GM19395 (cell line): Measurements from ENCODE around the gene CKB.
"Not testable (repeated sequence)": the region's sequence is repeated elsewhere in the genome, so short reads cannot be mapped to it uniquely, and the experiment has no call there.

Source experiments
- ATAC-seq: cut with Tn5 transposase; IDR thresholded peaks from one replicate; pipeline ENCODE4 v1.9.1; 2021; ENCODE audit warnings: mild to moderate bottlenecking, moderate library complexity; ENCODE audit not compliant: unreplicated experiment

CKB gene

DNA sequence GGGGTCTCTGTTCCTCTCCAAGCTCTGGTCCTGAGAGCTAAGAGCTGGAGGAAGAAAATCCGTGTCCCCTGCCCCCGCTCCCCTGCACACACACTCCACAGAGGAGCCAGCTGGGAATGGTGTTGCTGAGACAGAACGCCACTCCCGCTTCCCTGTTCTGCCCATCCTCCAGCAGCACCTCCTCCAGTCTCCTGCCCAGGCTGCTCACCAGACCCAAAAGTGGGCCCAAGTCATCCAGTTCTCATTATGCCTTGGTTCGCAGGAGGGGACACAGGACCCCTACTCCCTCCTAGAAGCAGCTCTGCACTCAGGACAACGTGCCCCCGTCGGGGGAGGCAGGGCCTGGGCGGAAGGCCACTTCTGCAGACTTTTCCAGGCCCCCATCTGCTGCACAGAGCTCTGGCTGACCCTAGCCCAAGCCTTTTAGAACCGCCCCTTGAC is 5.5 kb upstream of the CKB start:
- ATAC-seq: no peak

- ATAC-seq: peak; percentile 61
Measured at GRCh38 chr14:103527408-103528145, 4.9 kb upstream of the CKB start.

DNA sequence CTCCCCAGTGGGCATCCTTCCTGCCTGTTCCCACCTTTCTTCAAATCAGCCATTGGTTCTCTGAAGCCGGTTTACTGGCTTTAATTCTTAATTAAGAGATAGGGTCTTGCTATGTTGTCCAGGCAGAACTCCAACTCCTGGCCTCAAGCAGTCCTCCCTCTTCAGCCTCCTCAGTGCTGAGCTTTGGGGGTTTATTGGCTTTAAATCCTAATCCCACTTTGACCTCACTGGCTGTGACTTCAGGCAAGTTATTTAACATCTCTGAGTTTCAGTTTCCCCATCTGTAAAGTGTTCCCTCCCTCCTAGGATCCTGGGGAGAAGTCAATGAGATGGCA is 4.3 kb upstream of the CKB start:
- no peak for ATAC-seq

DNA sequence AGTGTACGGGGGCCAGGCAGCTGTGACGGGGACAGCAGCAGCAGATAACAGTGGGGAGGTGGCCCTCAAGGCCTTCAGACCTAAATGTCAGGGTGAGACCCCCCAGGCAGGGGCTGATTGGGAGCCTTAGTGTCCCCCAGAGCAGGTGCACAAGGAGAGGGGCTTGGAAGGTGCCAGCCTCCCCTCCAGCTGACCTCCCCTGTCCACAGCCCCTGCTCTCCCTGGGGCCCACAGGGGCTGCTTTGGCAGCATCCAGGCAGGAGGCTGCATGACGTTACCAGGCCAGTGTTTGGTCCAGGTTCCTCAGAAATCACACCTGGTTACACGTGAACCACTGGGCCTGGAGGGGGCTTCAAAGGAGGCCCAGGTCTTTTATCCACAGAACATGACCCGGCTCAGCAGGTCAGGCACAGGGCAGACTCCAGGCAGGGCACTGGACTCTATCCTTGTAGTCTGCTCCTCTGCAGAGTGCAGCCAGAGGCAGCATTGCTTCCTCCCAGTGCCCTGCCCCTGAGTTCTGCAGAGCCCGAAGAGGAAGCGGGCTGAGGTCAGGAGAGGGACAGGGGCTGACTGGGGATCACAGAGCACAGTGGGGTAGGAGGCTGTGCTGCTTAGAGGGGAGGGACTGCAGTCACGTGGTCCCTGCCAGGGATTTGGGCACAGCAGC is 3.8 kb upstream of the CKB start:
- ATAC-seq: no peak

GRCh38 chr14:103525430-103526246 is 3.0 kb upstream of the CKB start:
- not testable (repeated sequence) for ATAC-seq

DNA sequence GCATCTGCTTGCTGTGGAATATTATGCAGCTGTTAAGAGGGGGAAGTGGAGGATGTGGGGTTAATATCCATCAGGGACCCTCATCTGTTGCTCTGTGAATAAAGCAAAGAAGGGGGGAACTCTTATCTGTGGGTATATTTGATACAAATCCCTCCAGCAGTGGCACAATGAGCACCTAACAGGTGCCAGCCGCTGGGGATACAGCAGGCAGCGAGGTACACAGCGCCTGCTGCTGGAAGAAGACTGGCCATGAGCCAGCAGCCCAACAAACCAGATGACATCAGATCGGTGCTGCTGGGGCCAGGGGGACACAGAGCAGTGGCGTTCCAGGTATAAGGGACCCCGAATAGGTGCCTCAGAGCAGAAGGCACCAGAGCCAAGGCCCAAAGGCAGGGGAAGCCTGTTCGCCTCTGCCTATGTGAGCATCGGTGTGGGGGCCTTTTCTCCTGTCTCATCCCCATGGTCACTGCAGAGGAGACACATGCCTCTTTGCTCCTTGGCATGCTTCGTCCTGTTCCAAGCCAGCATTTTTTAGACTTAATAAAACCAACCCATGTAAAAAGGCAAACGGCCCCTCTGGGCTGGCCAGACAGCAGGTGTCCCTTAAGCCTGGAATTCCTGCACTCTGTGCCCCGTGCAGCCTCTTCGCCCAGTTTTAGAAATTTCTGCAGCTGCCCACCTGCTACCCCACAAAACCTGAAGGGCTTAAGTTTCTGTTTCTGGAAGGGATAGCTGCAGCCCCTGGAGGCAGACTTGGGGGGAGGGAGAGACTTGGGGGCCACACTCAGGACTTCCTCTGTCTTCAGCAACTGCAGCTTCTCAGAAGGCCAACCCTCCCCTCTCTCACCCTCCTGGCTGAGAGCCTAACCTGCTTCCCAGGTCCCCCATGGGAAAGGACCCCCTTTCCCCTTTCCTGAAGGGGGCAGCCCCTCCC is 1.6 kb upstream of the CKB start:
- no peak for ATAC-seq

- ATAC-seq: no peak
Measured at GRCh38 chr14:103523575-103523954, 935 bp upstream of the CKB start.

DNA sequence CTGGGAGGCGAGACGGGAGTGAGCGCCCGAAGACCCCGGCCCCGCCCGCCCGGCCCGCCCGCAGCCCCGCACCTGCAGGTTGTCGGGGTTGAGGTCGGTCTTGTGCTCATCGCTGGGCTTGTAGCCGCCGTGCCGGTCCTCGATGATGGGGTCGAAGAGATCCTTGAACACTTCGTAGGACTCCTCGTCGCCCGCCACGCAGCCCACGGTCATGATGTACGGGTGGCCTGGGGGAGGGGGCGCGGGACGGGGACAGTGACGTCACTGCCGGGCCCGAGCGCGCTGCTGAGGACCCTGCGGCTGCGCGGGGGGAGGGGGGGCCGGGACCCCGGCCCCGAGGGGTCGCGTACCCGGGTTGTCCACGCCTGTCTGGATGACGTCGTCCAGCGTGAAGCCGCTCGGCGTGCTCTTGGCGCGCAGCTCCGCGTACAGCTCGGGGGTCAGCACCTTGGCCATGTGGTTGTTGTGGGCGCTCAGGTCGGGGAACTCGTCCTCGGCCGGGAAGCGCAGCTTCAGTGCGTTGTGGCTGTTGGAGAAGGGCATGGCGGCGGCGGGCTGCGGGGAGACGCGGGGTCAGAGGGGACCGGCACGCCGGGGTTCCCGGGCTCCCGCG is 573 bp downstream of the CKB start:
- ATAC-seq: no peak

DNA sequence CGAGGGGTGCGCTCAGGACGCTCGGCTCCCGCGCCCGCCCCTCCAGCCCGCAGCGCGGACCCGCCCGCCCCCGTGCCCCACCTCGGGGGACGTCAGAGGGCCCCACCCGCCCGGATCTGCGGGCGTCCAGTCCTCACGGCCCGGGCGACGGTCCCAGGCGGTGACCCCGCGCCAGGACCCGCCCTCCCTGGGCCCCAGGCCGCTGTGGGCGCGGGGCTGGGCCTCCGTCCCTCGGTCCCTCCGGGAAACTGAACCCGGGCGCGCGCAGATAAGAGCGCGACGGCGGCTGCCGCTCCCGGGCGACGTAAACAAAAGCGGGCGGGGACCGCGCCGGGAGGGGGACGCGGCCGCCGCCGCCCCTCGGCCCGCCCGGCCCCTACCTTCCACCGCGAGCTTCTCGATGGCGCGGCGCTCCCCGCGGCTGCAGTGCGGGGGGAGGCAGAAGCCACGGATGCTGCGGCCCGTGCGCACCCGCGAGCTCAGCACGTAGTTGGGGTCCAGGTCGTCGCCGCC is 1.1 kb downstream of the CKB start:
- no peak for ATAC-seq

DNA sequence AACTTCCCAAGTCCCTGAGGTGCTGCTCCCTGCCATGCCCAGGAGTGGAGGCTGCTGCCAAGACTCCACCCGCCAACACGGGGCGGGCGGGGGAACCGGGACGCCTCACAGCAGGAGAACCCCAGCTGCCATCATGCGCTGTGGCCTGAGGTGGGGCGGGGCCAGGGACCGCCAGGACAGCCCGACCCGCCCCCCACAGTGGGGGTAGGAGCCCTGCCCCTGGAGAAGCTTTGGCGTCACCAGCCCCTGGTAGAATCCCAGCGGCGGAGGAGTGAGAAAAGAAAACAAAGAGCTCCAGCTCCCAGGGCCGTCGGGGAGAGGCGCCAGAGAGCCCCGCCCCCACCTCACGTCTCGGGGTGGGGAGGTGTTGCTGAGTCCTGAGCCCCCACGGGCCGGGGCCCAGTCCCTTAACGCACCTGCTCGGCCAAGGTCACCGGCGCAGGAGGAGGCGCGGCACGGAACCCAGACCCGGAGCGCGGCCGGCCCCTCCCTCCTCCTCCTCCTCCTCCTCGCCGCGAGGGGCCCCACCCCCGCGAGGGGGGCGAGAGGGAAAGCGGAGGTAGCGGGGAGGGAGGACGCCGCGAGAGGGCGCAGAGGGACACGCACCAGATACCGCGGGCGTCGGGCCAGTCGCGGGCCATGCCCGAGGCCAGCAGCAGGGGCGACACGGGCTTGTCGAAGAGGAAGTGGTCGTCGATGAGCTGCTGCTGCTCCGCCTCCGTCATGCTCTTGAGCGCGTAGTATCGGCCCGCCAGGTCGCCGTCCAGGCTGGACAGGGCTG is 1.8 kb downstream of the CKB start:
- ATAC-seq: no peak

GRCh38 chr14:103520269-103520656 is 2.4 kb downstream of the CKB start:
- no peak for ATAC-seq

- no peak for ATAC-seq
Measured at GRCh38 chr14:103519837-103520212, 2.8 kb downstream of the CKB start.

DNA sequence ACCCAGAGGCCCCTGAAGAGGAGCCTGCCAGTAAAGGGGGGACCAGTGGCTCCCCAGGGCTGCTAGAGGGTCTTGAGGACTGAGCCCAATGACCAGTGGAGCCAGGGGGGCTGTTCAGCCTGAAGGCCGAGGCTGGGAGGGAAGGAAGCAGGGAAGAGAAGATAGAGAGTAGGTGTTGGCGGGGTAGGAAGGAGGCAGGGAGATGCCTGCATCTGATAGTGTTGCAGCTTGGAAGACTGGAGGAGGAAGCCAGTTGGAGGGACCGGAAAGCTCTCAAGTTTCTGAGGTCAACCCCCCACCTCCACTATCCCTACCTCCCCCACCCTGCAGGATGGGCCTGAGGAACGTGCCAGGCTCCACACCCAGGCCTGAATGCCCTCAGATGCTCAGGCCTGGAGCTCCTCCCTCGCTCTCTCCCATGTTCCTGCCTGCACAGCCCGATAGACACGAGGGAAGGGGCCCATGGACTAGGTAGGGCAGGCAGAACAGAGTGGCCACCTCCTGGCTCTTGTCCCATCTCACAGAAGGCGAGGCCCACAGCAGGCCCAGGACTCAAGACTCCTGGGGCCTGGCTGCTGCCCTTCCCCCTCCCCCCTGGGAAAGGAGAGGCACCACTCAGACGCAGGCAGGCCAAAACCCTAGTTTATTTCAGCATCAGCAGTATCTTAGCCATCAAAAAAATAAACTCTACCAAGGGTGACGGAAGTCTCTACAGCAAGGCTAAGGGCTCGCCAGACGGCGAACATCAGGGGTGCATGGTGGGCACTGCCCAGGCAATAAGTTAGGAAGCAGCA is 3.4 kb downstream of the CKB start:
- ATAC-seq: no peak

GRCh38 chr14:103518422-103519042 is 4.1 kb downstream of the CKB start:
- ATAC-seq: no peak

DNA sequence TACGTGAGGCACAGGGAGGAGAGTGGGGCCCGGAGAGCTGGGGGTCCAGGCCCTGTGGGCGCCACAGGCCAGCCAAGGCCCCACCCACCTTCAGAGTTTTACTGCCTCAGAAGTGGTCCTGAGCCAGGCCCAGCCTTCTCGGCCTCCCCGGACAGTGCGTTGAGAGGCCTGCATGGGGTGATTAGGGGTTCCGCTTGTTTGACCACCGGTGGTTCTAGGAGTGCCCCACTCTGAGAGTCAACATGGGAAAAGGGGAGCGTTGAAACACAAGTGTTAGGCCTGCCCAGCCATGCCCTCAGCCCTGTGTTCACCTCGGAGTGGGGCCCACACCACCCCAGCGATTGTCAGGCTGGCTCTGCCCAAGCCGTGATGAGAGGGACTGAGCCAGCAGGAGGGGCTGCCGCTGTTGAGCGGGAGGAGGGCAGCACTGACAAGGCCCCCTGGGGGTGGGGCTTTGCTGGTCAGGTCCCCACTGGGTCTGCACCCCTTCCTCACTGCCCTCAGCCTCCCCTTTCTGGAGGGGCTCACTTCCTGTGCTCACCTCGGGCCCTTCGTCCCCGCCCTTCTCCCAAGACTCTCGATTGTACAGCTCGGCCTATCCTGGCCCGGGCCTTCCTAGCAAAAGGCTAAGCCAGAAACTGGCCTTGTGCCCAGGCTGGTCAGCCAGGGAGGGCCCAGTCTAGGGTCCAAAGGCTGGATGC is 4.8 kb downstream of the CKB start:
- no peak for ATAC-seq

- no peak for ATAC-seq
Measured at GRCh38 chr14:103517174-103517566, 5.5 kb downstream of the CKB start.

- no peak for ATAC-seq
Measured at GRCh38 chr14:103516426-103517173, 6.0 kb downstream of the CKB start.
